Stimulated activated CD4-positive, alpha-beta T cell treated with anti-CD3 and anti-CD28 coated beads, Interleukin-4, amount 100 ng/mL, for 48 hours (primary cell): ENCODE data around the gene NINL.
"Not testable (repeated sequence)": the region's sequence is repeated elsewhere in the genome, so short reads cannot be mapped to it uniquely, and the experiment has no call there.

Experiments used
- DNase-seq, 2 donors: peaks; one replicate each; pipeline ENCODE4 v3.0.0-alpha.2; 2020; ENCODE audit warnings: low read depth in 2 of 2

NINL gene

GRCh38 chr20:25592135-25592852 lies 7.0 kb upstream of the NINL start:
- no peak for DNase-seq

- DNase-seq: not testable (repeated sequence)
These were observed 5.4 kb upstream of the NINL start for GRCh38 chr20:25590778-25591177.

- DNase-seq: no peak
These were observed 3.2 kb upstream of the NINL start for GRCh38 chr20:25588491-25588890.

GRCh38 chr20:25587536-25587935 lies 2.2 kb upstream of the NINL start:
- DNase-seq: no peak

- DNase-seq: no peak
These were observed 1.5 kb upstream of the NINL start for GRCh38 chr20:25586877-25587276.

GRCh38 chr20:25583607-25584006 lies 1.7 kb downstream of the NINL start:
- DNase-seq: not testable (repeated sequence)

- DNase-seq: no peak
These were observed 4.6 kb downstream of the NINL start for GRCh38 chr20:25580711-25581110.

- no peak for DNase-seq
These were observed 6.1 kb downstream of the NINL start for GRCh38 chr20:25579081-25579770.

- DNase-seq: no peak
These were observed 8.4 kb downstream of the NINL start for GRCh38 chr20:25576783-25577530.

GRCh38 chr20:25574411-25574810 lies 10.9 kb downstream of the NINL start:
- DNase-seq: no peak

- DNase-seq: no peak
These were observed 11.8 kb downstream of the NINL start for GRCh38 chr20:25573288-25574251.

- no peak for DNase-seq
These were observed 13.5 kb downstream of the NINL start for GRCh38 chr20:25571817-25572216.

GRCh38 chr20:25571240-25571639 lies 14.1 kb downstream of the NINL start:
- DNase-seq: no peak

GRCh38 chr20:25570148-25570530 lies 15.2 kb downstream of the NINL start:
- DNase-seq: no peak

- no peak for DNase-seq
These were observed 18.0 kb downstream of the NINL start for GRCh38 chr20:25567286-25567685.

GRCh38 chr20:25566821-25567220 lies 18.5 kb downstream of the NINL start:
- no peak for DNase-seq

- DNase-seq: no peak
These were observed 19.7 kb downstream of the NINL start for GRCh38 chr20:25565578-25566157.

GRCh38 chr20:25563876-25564275 lies 21.5 kb downstream of the NINL start:
- DNase-seq: no peak

- no peak for DNase-seq
These were observed 22.0 kb downstream of the NINL start for GRCh38 chr20:25563362-25563761.

- not testable (repeated sequence) for DNase-seq
These were observed 23.6 kb downstream of the NINL start for GRCh38 chr20:25561771-25562170.

- no peak for DNase-seq
These were observed 31.5 kb downstream of the NINL start for GRCh38 chr20:25553819-25554296.
